B cell (primary cell): Measurements from ENCODE around the gene CYP8B1. TPM values are rescaled to one million over a fixed set of nuclear protein-coding genes. Genes with fewer than 3 reads are reported as not detected.

Experiments used
- ATAC-seq: fragments of 200-7000 bp; cut with Tn5 transposase; one replicate; pipeline ENCODE4 v1.10.0; 2021; ENCODE audit warnings: low read depth, mild to moderate bottlenecking, moderate number of reproducible peaks, moderate library complexity
- CTCF ChIA-PET: fragments of 350-600 bp; sonication (Branson Sonifier 250); formaldehyde crosslinking; loops from one replicate; lab custom pipeline; 2021; ENCODE audit warnings: antibody characterized with exemption, inconsistent platforms; lab: Charles Lee
- POLR2A ChIA-PET: fragments of 350-600 bp; sonication (Branson Sonifier 250); formaldehyde crosslinking; loops from one replicate; lab custom pipeline; 2021; ENCODE audit warnings: antibody characterized with exemption; lab: Charles Lee
- DNase-seq: peaks from one replicate; pipeline ENCODE4 v3.0.0; 2013
- H2AFZ ChIP-seq: 2 replicates; pipeline ENCODE4 v1.6.1; 2012; ENCODE audit warnings: mild to moderate bottlenecking, low read depth, low read length; ENCODE audit not compliant: insufficient read depth, poor library complexity, severe bottlenecking
- H3K27ac ChIP-seq, 2 donors: 1 replicate in 1 of 2; 2 replicates in 1 of 2; pipeline ENCODE4 v1.5.1; 2012 to 2013; ENCODE audit warnings: low read length in 2 of 2, mild to moderate bottlenecking in 2 of 2, moderate library complexity in 1 of 2
- H3K27me3 ChIP-seq, 4 experiments: fragments of 200-600 bp in 1 of 4; sonication (generic) in 1 of 4; replicated peaks in 1 of 4; 1 replicate in 2 of 4; 2 replicates in 2 of 4; pipeline versions ENCODE4 v1.6.1 to v1.7.0; 2013 to 2016; ENCODE audit warnings: low read length in 3 of 4, mild to moderate bottlenecking in 2 of 4, mixed read lengths in 1 of 4, moderate library complexity in 1 of 4; ENCODE audit not compliant: insufficient read depth in 4 of 4, control insufficient read depth in 3 of 4; ENCODE audit errors: control extremely low read depth in 1 of 4
- H3K36me3 ChIP-seq, 2 experiments: replicated peaks in 1 of 2; 1 replicate in 1 of 2; 2 replicates in 1 of 2; pipeline versions ENCODE4 v1.6.1 to v1.7.1; 2013; ENCODE audit warnings: low read length in 1 of 2; ENCODE audit not compliant: insufficient read depth in 2 of 2, control insufficient read depth in 1 of 2; ENCODE audit errors: control extremely low read depth in 1 of 2, extremely low read depth in 1 of 2
- H3K4me1 ChIP-seq, 2 donors: fragments of 200-600 bp in 1 of 2; sonication (generic) in 1 of 2; 1 replicate in 1 of 2; 2 replicates in 1 of 2; pipeline versions ENCODE4 v1.5.1 to v1.6.1; 2013 to 2017; ENCODE audit warnings: low read length in 2 of 2; ENCODE audit not compliant: control insufficient read depth in 2 of 2, insufficient read depth in 2 of 2
- H3K4me2 ChIP-seq: replicated peaks from 2 replicates; pipeline ENCODE3; 2012; ENCODE audit warnings: mild to moderate bottlenecking, low read depth, low read length; ENCODE audit not compliant: poor library complexity, severe bottlenecking
- H3K4me3 ChIP-seq, 5 experiments: fragments of 200-600 bp in 1 of 5; sonication (generic) in 1 of 5; 1 replicate in 3 of 5; 2 replicates in 2 of 5; pipeline versions ENCODE4 v1.5.1 to v1.7.0; 2011 to 2016; ENCODE audit warnings: low read length in 4 of 5, mild to moderate bottlenecking in 4 of 5, low read depth in 2 of 5, control low read depth in 1 of 5, moderate library complexity in 1 of 5; ENCODE audit not compliant: insufficient read depth in 1 of 5; ENCODE audit errors: control extremely low read depth in 1 of 5, extremely low read depth in 1 of 5
- H3K79me2 ChIP-seq: fragments of 200-600 bp; sonication (generic); one replicate; pipeline ENCODE4 v1.6.0; 2016; ENCODE audit warnings: low read length; ENCODE audit not compliant: control insufficient read depth, insufficient read depth
- H3K9ac ChIP-seq: fragments of 200-600 bp; sonication (generic); 2 replicates; pipeline ENCODE4 v1.6.1; 2017; ENCODE audit warnings: mild to moderate bottlenecking, low read length, moderate library complexity
- H3K9me3 ChIP-seq, 3 donors: one replicate each; pipeline versions ENCODE4 v1.6.1 to v1.7.1; 2013; ENCODE audit warnings: low read length in 2 of 3; ENCODE audit not compliant: control insufficient read depth in 2 of 3, insufficient read depth in 1 of 3; ENCODE audit errors: control extremely low read depth in 1 of 3
- H4K20me1 ChIP-seq: 2 replicates; pipeline ENCODE4 v1.6.0; 2012; ENCODE audit warnings: mild to moderate bottlenecking, low read length; ENCODE audit not compliant: insufficient read depth, control insufficient read depth, poor library complexity, severe bottlenecking
- H3K27ac Mint-ChIP-seq: one replicate; pipeline ENCODE4 v1.8.0; 2021; ENCODE audit warnings: mixed read lengths
- H3K27me3 Mint-ChIP-seq: one replicate; pipeline ENCODE4 v1.8.0; 2021; ENCODE audit warnings: mixed read lengths
- H3K4me1 Mint-ChIP-seq: one replicate; pipeline ENCODE4 v1.8.0; 2021; ENCODE audit warnings: mixed read lengths
- H3K4me3 Mint-ChIP-seq: one replicate; pipeline ENCODE4 v1.8.0; 2021; ENCODE audit warnings: mixed read lengths
- H3K9me3 Mint-ChIP-seq: one replicate; pipeline ENCODE4 v1.8.0; 2022; ENCODE audit warnings: mixed read lengths; ENCODE audit not compliant: insufficient read depth
- CTCF ChIP-seq: fragments of 200-600 bp; IDR thresholded peaks from one replicate; pipeline ENCODE4 v1.8.0; 2022; ENCODE audit warnings: antibody characterized with exemption, mild to moderate bottlenecking
- EZH2 ChIP-seq: IDR thresholded peaks from 2 replicates; pipeline ENCODE4 v1.6.1; 2012; ENCODE audit warnings: borderline replicate concordance, low read depth, mild to moderate bottlenecking, moderate library complexity, low read length; ENCODE audit not compliant: insufficient read depth, poor library complexity, severe bottlenecking
- WGBS: methylation state at CpG from one replicate; pipeline ENCODE4 v1.1.5; 2013; ENCODE audit warnings: missing lambda C conversion rate; ENCODE audit not compliant: insufficient coverage; 5-methylcytosine and 5-hydroxymethylcytosine counted together
- intact Hi-C: fragments of 100-400 bp; cut with micrococcal nuclease; formaldehyde crosslinking; loops from one replicate; pipeline ENCODE4 v1.10.0; 2022
- polyA plus RNA-seq: library from polyadenylated mRNA; depleted of rRNA; stranded (reverse); fragments of >200 nt; gene quantifications from 2 replicates; pipeline ENCODE4 v1.2.3, GENCODE V29; 2012
- total RNA-seq, 2 donors: library from RNA; stranded (reverse); fragments of 120-200 nt in 1 of 2; gene quantifications; 1 replicate in 1 of 2; 2 replicates in 1 of 2; pipeline versions ENCODE4 v1.2.3 to v1.2.4, GENCODE V29; 2013 to 2022

CYP8B1 gene
- total and polyA plus RNA-seq, 2 donors (not counting 1 experiment from before 2014, with no cell fraction given): not detected

GRCh38 chr3:42904076-42904475, 28.4 kb upstream of the CYP8B1 start:
- H3K9ac ChIP-seq: no peak overlapping the region
- Mint-ChIP-seq H3K4me1 (peaks cover 9% of the 10 kb centered on the region), H3K27ac (no peak overlapping the region), H3K9me3 (peaks cover 6% of the 10 kb centered on the region), H3K4me3 (no peak overlapping the region), H3K27me3 (peaks cover 65% of the 10 kb centered on the region)
- no peak overlapping the region for H3K27ac ChIP-seq
- H3K36me3 ChIP-seq: no peaks in the 10 kb centered on the region
- intact Hi-C loops: no loop called here
- H3K4me2 ChIP-seq: no peak overlapping the region
- CTCF ChIA-PET: no interaction called here
- H4K20me1 ChIP-seq: no peaks in the 10 kb centered on the region
- no peak overlapping the region for H2AFZ ChIP-seq
- H3K4me3 ChIP-seq: no peak overlapping the region
- H3K79me2 ChIP-seq: no peaks in the 10 kb centered on the region
- peaks cover 0 to 43% (median 17%) of the 10 kb centered on the region in 4 experiments for H3K27me3 ChIP-seq
- TF ChIP-seq EZH2 (no peak), CTCF (no peak)
- ATAC-seq: no peak
- DNase-seq: no peak
- H3K4me1 ChIP-seq: peaks cover 7 to 15% of the 10 kb centered on the region in 2 donors
- peaks cover 0 to 9% (median 0%) of the 10 kb centered on the region in 3 donors for H3K9me3 ChIP-seq
- 80% methylated on average over 1 of the region's 1 CpG for WGBS
- POLR2A ChIA-PET: no interaction called here

GRCh38 chr3:42902257-42902656, 26.6 kb upstream of the CYP8B1 start:
- Histone ChIP-seq H3K27ac (no peak overlapping the region), H3K27me3 (peaks cover 0 to 41% (median 16%) of the 10 kb centered on the region in 4 experiments), H3K4me3 (no peak overlapping the region), H4K20me1 (no peaks in the 10 kb centered on the region), H3K9me3 (peaks cover 0 to 7% (median 0%) of the 10 kb centered on the region in 3 donors), H3K9ac (no peak overlapping the region), H2AFZ (no peak overlapping the region), H3K79me2 (no peaks in the 10 kb centered on the region), H3K4me1 (peaks cover 7 to 15% of the 10 kb centered on the region in 2 donors), H3K4me2 (no peak overlapping the region), H3K36me3 (no peaks in the 10 kb centered on the region)
- ChIA-PET POLR2A (no interaction called here), CTCF (interaction anchor here (0.6 kb wide), 1 partner anchor 190 kb away, joined by 4 read pairs; no protein-coding TSS in a partner anchor)
- H3K9me3 Mint-ChIP-seq: peaks cover 6% of the 10 kb centered on the region
- H3K27ac Mint-ChIP-seq: no peak overlapping the region
- WGBS: no CpG with 5 or more reads among the region's 2 CpGs
- H3K4me3 Mint-ChIP-seq: no peak overlapping the region
- no peak for DNase-seq
- ATAC-seq: no peak
- intact Hi-C loops: no loop called here
- H3K27me3 Mint-ChIP-seq: peaks cover 51% of the 10 kb centered on the region
- TF ChIP-seq EZH2 (no peak), CTCF (no peak)
- H3K4me1 Mint-ChIP-seq: peaks cover 9% of the 10 kb centered on the region
